ENCODE data around the gene ANKRD61.
"Not testable (repeated sequence)": the region's sequence is repeated elsewhere in the genome, so short reads cannot be mapped to it uniquely, and the experiment has no call there.

GRCh38 chr7:6010370-6010769 is 20.8 kb upstream of the ANKRD61 start:
- not testable (repeated sequence) for TF ChIP-seq CSDC2 (CRISPR knock-in tag; IDR thresholded peaks at IDR 0.05); BACH2 (CRISPR knock-in tag; IDR thresholded peaks at IDR 0.05; ENCODE audit: borderline replicate concordance); ZNF565 (CRISPR knock-in tag; conservative IDR thresholded peaks at IDR 0.05; ENCODE audit: low read depth); PATZ1 (CRISPR knock-in tag; IDR thresholded peaks at IDR 0.05; ENCODE audit: borderline replicate concordance); OSR1 (CRISPR knock-in tag; IDR thresholded peaks at IDR 0.05); ZNF8 (CRISPR knock-in tag; IDR thresholded peaks at IDR 0.05); SNAI2 (CRISPR knock-in tag; IDR thresholded peaks at IDR 0.05); CREB5 (CRISPR knock-in tag; IDR thresholded peaks at IDR 0.05; ENCODE audit: low read depth); TOX (CRISPR knock-in tag; IDR thresholded peaks at IDR 0.05; ENCODE audit: borderline replicate concordance); PPARA (CRISPR knock-in tag; IDR thresholded peaks at IDR 0.05; ENCODE audit: borderline replicate concordance); CSRNP3 (CRISPR knock-in tag; IDR thresholded peaks at IDR 0.05); ZFP3 (CRISPR knock-in tag; IDR thresholded peaks at IDR 0.05); TCF4 (CRISPR knock-in tag; IDR thresholded peaks at IDR 0.05; ENCODE audit: borderline replicate concordance); RARB (CRISPR knock-in tag; IDR thresholded peaks at IDR 0.05)

All from SK-N-SH treated with all-trans-retinoic acid at 6 μM for 48 hours (cell line).